GM19463 (cell line): Measurements from ENCODE around the gene SMPD4.
"Not testable (repeated sequence)": the region's sequence is repeated elsewhere in the genome, so short reads cannot be mapped to it uniquely, and the experiment has no call there.

ENCODE experiments used
- ATAC-seq: cut with Tn5 transposase; IDR thresholded peaks from one replicate; pipeline ENCODE4 v1.9.1; 2021; ENCODE audit warnings: mild to moderate bottlenecking, moderate library complexity; ENCODE audit not compliant: unreplicated experiment

Gene SMPD4

GRCh38 chr2:130141002-130141401 lies 40.4 kb downstream of the SMPD4 start:
- not testable (repeated sequence) for ATAC-seq

GRCh38 chr2:130140516-130140915 lies 40.9 kb downstream of the SMPD4 start:
- not testable (repeated sequence) for ATAC-seq

GRCh38 chr2:130139331-130140280 lies 41.8 kb downstream of the SMPD4 start:
- not testable (repeated sequence) for ATAC-seq

GRCh38 chr2:130138841-130139251 lies 42.6 kb downstream of the SMPD4 start:
- ATAC-seq = not testable (repeated sequence)

GRCh38 chr2:130138326-130138725 lies 43.1 kb downstream of the SMPD4 start:
- not testable (repeated sequence) for ATAC-seq

- ATAC-seq = not testable (repeated sequence)
Measured at GRCh38 chr2:130137118-130137517, 44.3 kb downstream of the SMPD4 start.

GRCh38 chr2:130136546-130136945 lies 44.9 kb downstream of the SMPD4 start:
- not testable (repeated sequence) for ATAC-seq

- no peak for ATAC-seq
Measured at GRCh38 chr2:130135692-130136541, 45.5 kb downstream of the SMPD4 start.

GRCh38 chr2:130129120-130129829 lies 52.1 kb downstream of the SMPD4 start, which contains the start of gene POTEF:
Gene POTEF, minus strand, starts transcription at chr2:130129222. Its CDS starts 8,707 bp downstream, at chr2:130120515.
- ATAC-seq = not testable (repeated sequence)

- ATAC-seq = not testable (repeated sequence)
Measured at GRCh38 chr2:130128464-130128863, 52.9 kb downstream of the SMPD4 start.

- ATAC-seq = not testable (repeated sequence)
Measured at GRCh38 chr2:130127726-130128125, 53.7 kb downstream of the SMPD4 start.

- not testable (repeated sequence) for ATAC-seq
Measured at GRCh38 chr2:130120924-130121323, 60.5 kb downstream of the SMPD4 start.

GRCh38 chr2:130102597-130103363 lies 78.6 kb downstream of the SMPD4 start:
- not testable (repeated sequence) for ATAC-seq
